Tibial artery (tissue), 4 donors: ENCODE measurements around the gene RAB9A.
"Not testable (repeated sequence)": the region's sequence is repeated elsewhere in the genome, so short reads cannot be mapped to it uniquely, and the experiment has no call there.

Experiments used
- DNase-seq, 2 donors: peaks; one replicate each; pipeline ENCODE4 v3.0.0-alpha.2; 2019
- H3K27ac ChIP-seq, 2 donors: fragments of 200-600 bp; sonication (generic) in 1 of 2; 1 replicate in 1 of 2; 2 replicates in 1 of 2; pipeline ENCODE4 v1.5.1; 2018 to 2019; ENCODE audit warnings: mild to moderate bottlenecking in 1 of 2
- H3K27me3 ChIP-seq, 2 donors: fragments of 200-600 bp; sonication (generic) in 1 of 2; one replicate each; pipeline versions ENCODE4 v1.5.1 to v1.6.0; 2016 to 2019
- H3K36me3 ChIP-seq, 3 donors: fragments of 200-600 bp; sonication (generic) in 2 of 3; one replicate each; pipeline ENCODE4 v1.5.1; 2016 to 2019; ENCODE audit warnings: mild to moderate bottlenecking in 2 of 3
- H3K4me1 ChIP-seq, 4 donors: fragments of 200-600 bp; sonication (generic) in 2 of 4; 1 replicate in 3 of 4; 2 replicates in 1 of 4; pipeline ENCODE4 v1.5.1; 2016 to 2019
- H3K4me3 ChIP-seq, 2 donors: fragments of 200-600 bp; sonication (generic) in 1 of 2; 1 replicate in 1 of 2; 2 replicates in 1 of 2; pipeline ENCODE4 v1.5.1; 2018 to 2019; ENCODE audit warnings: mild to moderate bottlenecking in 2 of 2
- H3K9me3 ChIP-seq, 3 donors: fragments of 200-600 bp; sonication (generic) in 1 of 3; one replicate each; pipeline ENCODE4 v1.5.1; 2016 to 2019
- CTCF ChIP-seq, 2 experiments: fragments of 200-600 bp in 1 of 2; fragments of 450-650 bp in 1 of 2; IDR thresholded peaks; one replicate each; pipeline ENCODE4 v1.5.1; 2017 to 2019; ENCODE audit warnings: antibody characterized with exemption in 2 of 2, mild to moderate bottlenecking in 1 of 2, moderate library complexity in 1 of 2
- intact Hi-C: fragments of 100-400 bp; cut with DNase I; formaldehyde crosslinking; loops from one replicate; pipeline ENCODE4 v1.15.0; 2023; ENCODE audit warnings: low total_unique reads

The RAB9A gene

GRCh38 chrX:13688958-13689740, at the start of gene RAB9A:
Gene RAB9A (plus strand): TSS chrX:13689128. CDS start chrX:13708747, 19,619 bp downstream.
- intact Hi-C loops = no loop called here
- peak; percentile 74 to 92 for DNase-seq
- Histone ChIP-seq H3K27me3 (no peaks in the 10 kb centered on the region), H3K36me3 (no peaks in the 10 kb centered on the region), H3K4me3 (peak within 1 kb of the TSS; percentile 78 to 88), H3K9me3 (no peaks in the 10 kb centered on the region), H3K27ac (peak within 1 kb of the TSS; percentile 94 to 97), H3K4me1 (peaks cover 0 to 38% (median 11%) of the 10 kb centered on the region in 4 donors)
- TF ChIP-seq CTCF (IDR thresholded peaks at IDR 0.05) = no peak

- not testable (repeated sequence) for H3K36me3 ChIP-seq, H3K27me3 ChIP-seq, H3K27ac ChIP-seq, H3K4me3 ChIP-seq, H3K4me1 ChIP-seq, DNase-seq
- intact Hi-C loops = loop anchor here (10.0 kb wide), 1 partner anchor 697 kb away; no protein-coding TSS in a partner anchor
- H3K9me3 ChIP-seq = peaks cover 0 to 16% (median 16%) of the 10 kb centered on the region in 3 donors
These were observed 47.2 kb upstream of the RAB9A start for GRCh38 chrX:13641684-13642083.

- TF ChIP-seq CTCF (IDR thresholded peaks at IDR 0.05) = no peak
- Histone ChIP-seq H3K9me3 (no peaks in the 10 kb centered on the region), H3K4me1 (no peaks in the 10 kb centered on the region), H3K27ac (no peak overlapping the region), H3K27me3 (no peaks in the 10 kb centered on the region), H3K4me3 (no peak overlapping the region), H3K36me3 (no peaks in the 10 kb centered on the region)
- DNase-seq = no peak
- intact Hi-C loops = loop anchor here (5.0 to 10.0 kb wide), 2 partner anchors 138 to 701 kb away; no protein-coding TSS in a partner anchor
These were observed 43.3 kb upstream of the RAB9A start for GRCh38 chrX:13645464-13646153.

GRCh38 chrX:13646154-13646549, 42.8 kb upstream of the RAB9A start:
- H3K9me3 ChIP-seq = no peaks in the 10 kb centered on the region
- no peaks in the 10 kb centered on the region for H3K4me1 ChIP-seq
- H3K27ac ChIP-seq = no peak overlapping the region
- peak; percentile 52 to 59 for TF ChIP-seq CTCF (IDR thresholded peaks at IDR 0.05)
- intact Hi-C loops = loop anchor here (5.0 to 10.0 kb wide), 2 partner anchors 139 to 701 kb away; no protein-coding TSS in a partner anchor
- no peaks in the 10 kb centered on the region for H3K36me3 ChIP-seq
- DNase-seq = peak; percentile 58 to 67
- no peaks in the 10 kb centered on the region for H3K27me3 ChIP-seq
- no peak overlapping the region for H3K4me3 ChIP-seq

- no peak overlapping the region for H3K27ac ChIP-seq
- DNase-seq = peak; percentile 45 to 64
- intact Hi-C loops = loop anchor here (5.0 to 10.0 kb wide), 2 partner anchors 140 to 703 kb away; no protein-coding TSS in a partner anchor
These were observed 41.2 kb upstream of the RAB9A start for GRCh38 chrX:13647709-13648212.

GRCh38 chrX:13648336-13648735, 40.6 kb upstream of the RAB9A start:
- not testable (repeated sequence) for H3K4me3 ChIP-seq, H3K27ac ChIP-seq, H3K27me3 ChIP-seq, DNase-seq, H3K4me1 ChIP-seq, H3K36me3 ChIP-seq, H3K9me3 ChIP-seq
- intact Hi-C loops = loop anchor here (5.0 to 10.0 kb wide), 2 partner anchors 141 to 704 kb away; no protein-coding TSS in a partner anchor

More at GRCh38 chrX:13647709-13648212, 41.2 kb upstream of the RAB9A start:
- no peaks in the 10 kb centered on the region for H3K27me3 ChIP-seq
- TF ChIP-seq CTCF (IDR thresholded peaks at IDR 0.05) = no peak
- H3K9me3 ChIP-seq = no peaks in the 10 kb centered on the region
- no peak overlapping the region for H3K4me3 ChIP-seq
- peaks cover 0 to 7% (median 3%) of the 10 kb centered on the region in 4 donors for H3K4me1 ChIP-seq
- no peaks in the 10 kb centered on the region for H3K36me3 ChIP-seq
